HepG2 (cell line): ENCODE results near the gene EPDR1. TPM values are rescaled to one million over a fixed set of nuclear protein-coding genes. Genes with fewer than 3 reads are reported as not detected.
A peak's percentile ranks its signal among the peaks of the same experiment; 100 is the strongest.

ENCODE experiments used
- ATAC-seq: fragments of 200-7000 bp; cut with Tn5 transposase; 3 replicates; pipeline ENCODE4 v1.9.1; 2020; ENCODE audit warnings: mild to moderate bottlenecking, moderate library complexity
- BruUV-seq: library from RNA; stranded (reverse); fragments of 400-500 nt; replicated peaks from 2 replicates; lab custom pipeline; 2021; lab: Mats Ljungman, UMichigan
- CTCF ChIA-PET: fragments of 300-600 bp; formaldehyde crosslinking; extraction: SDS; loops from one replicate; lab custom pipeline; 2021; ENCODE audit warnings: low total read pairs, inconsistent platforms, low intra/inter-chr PET ratio; lab: Yijun Ruan, JAX
- POLR2A ChIA-PET: fragments of 350-600 bp; sonication (Branson Sonifier 250); formaldehyde crosslinking; loops from one replicate; lab custom pipeline; 2020; ENCODE audit warnings: antibody characterized with exemption, inconsistent platforms; lab: Yijun Ruan, JAX
- DNase-seq: peaks from one replicate; pipeline ENCODE4 v3.0.0-alpha.2; 2015; ENCODE audit warnings: low spot score
- FAIRE-seq: peaks from 3 replicates; lab custom pipeline; 2011; peaks lifted over from hg19 to GRCh38; lab: Jason Lieb, UNC
- H2AFZ ChIP-seq: one replicate; pipeline ENCODE4 v1.6.1; 2011; ENCODE audit warnings: low read length, inconsistent platforms
- H3K27ac ChIP-seq: fragments of 300-600 bp; 3 replicates; pipeline ENCODE4 v1.8.0; 2011; ENCODE audit warnings: mixed run types, mild to moderate bottlenecking, mixed read lengths, low read length, inconsistent platforms; ENCODE audit not compliant: insufficient read depth; ENCODE audit errors: extremely low read length
- H3K27me3 ChIP-seq, 2 experiments: fragments of 200-600 bp in 1 of 2; 2 replicates in 1 of 2; 3 replicates in 1 of 2; pipeline versions ENCODE4 v1.6.0 to v1.8.0; 2011; ENCODE audit warnings: low read length in 2 of 2, mild to moderate bottlenecking in 2 of 2, moderate library complexity in 2 of 2, inconsistent platforms in 1 of 2; ENCODE audit not compliant: insufficient read depth in 2 of 2, control insufficient read depth in 1 of 2
- H3K36me3 ChIP-seq, 2 experiments: fragments of 200-600 bp in 1 of 2; replicated peaks in 1 of 2; 2 replicates in 1 of 2; 3 replicates in 1 of 2; pipeline versions ENCODE4 v1.5.1 to v1.8.0; 2011; ENCODE audit warnings: low read length in 2 of 2, inconsistent platforms in 1 of 2; ENCODE audit not compliant: insufficient read depth in 2 of 2, control insufficient read depth in 1 of 2
- H3K4me1 ChIP-seq: 2 replicates; pipeline ENCODE4 v1.5.1; 2012; ENCODE audit warnings: low read length, inconsistent platforms; ENCODE audit not compliant: insufficient read depth
- H3K4me2 ChIP-seq: 2 replicates; pipeline ENCODE4 v1.6.0; 2011; ENCODE audit warnings: low read depth, low read length, inconsistent platforms
- H3K4me3 ChIP-seq, 3 experiments: fragments of 200-600 bp in 1 of 3; sonication (generic), shearing (Covaris generic) in 1 of 3; replicated peaks in 1 of 3; 2 replicates each; pipeline ENCODE4 v1.5.1; 2011 to 2016; ENCODE audit warnings: low read length in 3 of 3, inconsistent platforms in 2 of 3, low read depth in 2 of 3, mild to moderate bottlenecking in 2 of 3, control low read depth in 1 of 3, mixed read lengths in 1 of 3; ENCODE audit not compliant: insufficient read depth in 1 of 3
- H3K79me2 ChIP-seq: one replicate; pipeline ENCODE4 v1.6.1; 2011; ENCODE audit warnings: low read length, inconsistent platforms; ENCODE audit not compliant: insufficient read depth
- H3K9ac ChIP-seq: 2 replicates; pipeline ENCODE4 v1.6.0; 2011; ENCODE audit warnings: mild to moderate bottlenecking, low read depth, low read length, inconsistent platforms; ENCODE audit not compliant: insufficient read depth
- H3K9me3 ChIP-seq: 2 replicates; pipeline ENCODE4 v1.5.1; 2012; ENCODE audit warnings: mild to moderate bottlenecking, low read length
- H4K20me1 ChIP-seq: 2 replicates; pipeline ENCODE4 v1.6.0; 2011; ENCODE audit warnings: inconsistent platforms, mild to moderate bottlenecking, low read length, moderate library complexity; ENCODE audit not compliant: insufficient read depth
- EP300 ChIP-seq, 3 experiments: sonication (generic) in 1 of 3; formaldehyde crosslinking in 1 of 3; IDR thresholded peaks; 2 replicates each; pipeline versions ENCODE4 v1.5.1 to v1.6.1; 2011 to 2020; ENCODE audit warnings: low read depth in 2 of 3, low read length in 2 of 3, borderline replicate concordance in 1 of 3, improper control_type of control experiment in 1 of 3, mild to moderate bottlenecking in 1 of 3, missing genetic modification reagents in 1 of 3, moderate library complexity in 1 of 3
- FOSL2 ChIP-seq: sonication (generic); formaldehyde crosslinking; IDR thresholded peaks from 2 replicates; pipeline ENCODE4 v1.4.0; 2020; ENCODE audit warnings: missing genetic modification reagents
- FOXA1 ChIP-seq, 2 experiments: fragments of 450-650 bp in 1 of 2; sonication (generic) in 1 of 2; formaldehyde crosslinking in 1 of 2; IDR thresholded peaks; 2 replicates each; pipeline versions ENCODE4 v1.4.0 to v1.6.1; 2016 to 2020; ENCODE audit warnings: missing genetic modification reagents in 1 of 2
- FOXA3 ChIP-seq: IDR thresholded peaks from 2 replicates; pipeline ENCODE4 v1.6.1; 2016; ENCODE audit warnings: missing genetic modification reagents, missing compliant biosample characterization
- FOXK2 ChIP-seq: fragments of 450-650 bp; IDR thresholded peaks from 2 replicates; pipeline ENCODE4 v1.6.1; 2016
- MXI1 ChIP-seq: IDR thresholded peaks from 3 replicates; pipeline ENCODE4 v1.6.1; 2012; ENCODE audit warnings: low read depth, low read length, inconsistent platforms, borderline replicate concordance
- NFYB ChIP-seq: sonication (generic); formaldehyde crosslinking; IDR thresholded peaks from 2 replicates; pipeline ENCODE4 v1.4.0; 2020; ENCODE audit warnings: missing genetic modification reagents
- RFX1 ChIP-seq: fragments of 450-650 bp; IDR thresholded peaks from 2 replicates; pipeline ENCODE4 v1.6.1; 2017
- SAP130 ChIP-seq: IDR thresholded peaks from 2 replicates; pipeline ENCODE4 v1.6.1; 2016; ENCODE audit warnings: low read depth
- SMAD9 ChIP-seq: sonication (generic); formaldehyde crosslinking; IDR thresholded peaks from 2 replicates; pipeline ENCODE4 v1.5.1; 2020; ENCODE audit warnings: mild to moderate bottlenecking, missing genetic modification reagents
- SOX13 ChIP-seq, 3 experiments: fragments of 450-650 bp in 1 of 3; sonication (generic) in 1 of 3; formaldehyde crosslinking in 1 of 3; IDR thresholded peaks in 2 of 3; conservative IDR thresholded peaks in 1 of 3; 2 replicates each; pipeline versions ENCODE4 v1.5.0 to v1.6.1; 2016 to 2020; ENCODE audit warnings: antibody characterized with exemption in 1 of 3, mild to moderate bottlenecking in 1 of 3, missing compliant biosample characterization in 1 of 3, missing genetic modification reagents in 1 of 3, moderate library complexity in 1 of 3
- TARDBP ChIP-seq: sonication (generic); formaldehyde crosslinking; IDR thresholded peaks from 2 replicates; pipeline ENCODE4 v1.8.0; 2022; ENCODE audit warnings: mild to moderate bottlenecking, missing genetic modification reagents
- ZNF3 ChIP-seq: IDR thresholded peaks from 2 replicates; pipeline ENCODE4 v1.7.0; 2017; ENCODE audit warnings: inconsistent platforms
- ZNF430 ChIP-seq: sonication (generic); formaldehyde crosslinking; IDR thresholded peaks from 2 replicates; pipeline ENCODE4 v1.9.0; 2021; ENCODE audit warnings: mild to moderate bottlenecking, missing genetic modification reagents
- WGBS: methylation state at CpG from one replicate; pipeline ENCODE4 v1.1.6; 2017; ENCODE audit warnings: low lambda C conversion rate; 5-methylcytosine and 5-hydroxymethylcytosine counted together
- in situ Hi-C: cut with HindIII; loops from 2 replicates; pipeline ENCODE4 v1.10.0; 2017; ENCODE audit warnings: low pct_unique_long_range_greater_than_20kb; ENCODE audit not compliant: extremely low pct_ligation_motif_present
- intact Hi-C: fragments of 100-400 bp; cut with micrococcal nuclease; formaldehyde crosslinking; loops from one replicate; pipeline ENCODE4 v1.10.0; 2022; ENCODE audit not compliant: unreplicated experiment
- polyA plus RNA-seq, 8 experiments: library from polyadenylated mRNA; depleted of rRNA in 3 of 8; stranded (reverse) in 7 of 8; unstranded in 1 of 8; fragments of >200 nt; fragmentation: Illumina TruSeq in 4 of 8; extraction: Trizol in 4 of 8; gene quantifications; 2 replicates each; pipeline versions ENCODE4 v1.2.1 to v1.2.3, GENCODE V29; 2011 to 2016; ENCODE audit warnings: low read depth in 4 of 8, missing spikeins in 1 of 8, mixed read lengths in 1 of 8; ENCODE audit not compliant: insufficient read depth in 1 of 8
- total RNA-seq, 5 experiments: library from RNA; depleted of rRNA; stranded (reverse); fragments of >200 nt; fragmentation: Illumina TruSeq; extraction: Trizol; gene quantifications; 2 replicates each; pipeline ENCODE4 v1.2.3, GENCODE V29; 2016; ENCODE audit warnings: low read depth in 1 of 5
- TF ChIP-seq, protein P1 (sequence below): sonication (generic); formaldehyde crosslinking; IDR thresholded peaks from 2 replicates; pipeline ENCODE4 v1.4.0; 2020; ENCODE audit warnings: missing genetic modification reagents, borderline replicate concordance
- TF ChIP-seq, protein P2 (sequence below): IDR thresholded peaks from 2 replicates; pipeline ENCODE4 v1.6.1; 2016; ENCODE audit warnings: mild to moderate bottlenecking, missing biosample characterization, missing genetic modification reagents
- TF ChIP-seq, protein P3 (sequence below): IDR thresholded peaks from 2 replicates; pipeline ENCODE4 v1.4.0; 2020; ENCODE audit warnings: mild to moderate bottlenecking, missing genetic modification reagents

The EPDR1 gene
- total and polyA plus RNA-seq, 2 of the 13 experiments (the other 11 are each of a cell fraction or from before 2014, with no cell fraction given), result 38.3 to 50.2 TPM

DNA sequence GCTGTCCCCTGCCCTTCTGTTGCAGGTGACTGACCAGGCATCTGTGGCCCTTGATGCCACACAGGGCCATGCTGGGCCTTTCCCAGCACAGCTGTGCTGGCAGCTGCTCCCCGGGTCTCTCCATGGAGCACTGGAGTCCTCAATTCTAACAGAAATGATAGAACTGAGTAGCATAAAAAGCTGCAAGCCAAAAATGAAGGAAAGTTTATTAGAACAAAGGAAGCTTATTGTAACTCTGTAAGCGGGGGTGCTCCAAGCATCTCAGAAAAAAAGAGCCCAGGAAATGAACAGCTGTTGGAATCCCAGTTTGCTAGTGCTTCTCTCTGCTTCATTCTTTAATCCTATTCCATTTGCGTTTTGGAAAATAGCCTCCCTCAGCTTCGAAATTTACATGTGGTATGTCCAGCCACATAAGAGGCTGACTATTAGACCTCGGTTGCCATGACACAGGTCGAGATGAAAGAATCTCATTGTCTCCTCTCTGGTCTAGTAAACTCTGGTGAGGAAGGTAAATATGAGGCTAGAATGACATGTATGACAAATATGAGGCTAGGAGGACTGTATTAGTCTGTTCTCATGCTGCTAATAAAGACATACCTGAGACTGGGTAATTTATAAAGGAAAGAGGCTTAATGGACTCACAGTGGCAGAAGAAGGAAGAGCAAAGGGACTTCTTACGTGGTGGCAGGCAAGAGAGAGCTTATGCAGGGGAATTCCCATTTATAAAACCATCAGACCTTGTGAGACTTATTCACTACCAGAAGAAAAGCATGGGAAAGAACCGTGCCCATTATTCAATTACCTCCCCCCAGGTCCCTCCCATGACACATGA is 23.7 kb downstream of the EPDR1 start:
- no peak for FAIRE-seq
- H3K27ac ChIP-seq, result peak overlapping the region; percentile 99
- H3K4me2 ChIP-seq, result peak overlapping the region; percentile 64
- H3K36me3 ChIP-seq, result peaks cover 0 to 5% of the 10 kb centered on the region in 2 experiments; a peak in 4 of 5 replicates
- peak overlapping the region; percentile 82 for H3K9ac ChIP-seq
- in situ Hi-C loops (no loop called here), intact Hi-C loops (loop anchor here (1.0 kb wide), 2 partner anchors 27 to 234 kb away; partner anchors contain the start of gene STARD3NL)
- peaks cover 71% of the 10 kb centered on the region for H3K4me1 ChIP-seq
- peaks cover 54% of the 10 kb centered on the region for H3K79me2 ChIP-seq
- H3K4me3 ChIP-seq, result peak overlapping the region in 1 of 3 experiments; percentile 38; a peak in 2 of 6 replicates
- no peaks in the 10 kb centered on the region for H3K27me3 ChIP-seq
- no peak overlapping the region for H2AFZ ChIP-seq
- ATAC-seq, result peak; percentile 25
- peak; percentile 92 for DNase-seq
- BruUV-seq, result no TSS peak
- no peaks in the 10 kb centered on the region for H4K20me1 ChIP-seq
- H3K9me3 ChIP-seq, result no peaks in the 10 kb centered on the region
- CTCF ChIA-PET, result no interaction called here
- POLR2A ChIA-PET, result interaction anchor here (1.1 to 4.7 kb wide), 4 partner anchors 24 to 973 kb away, joined by 3 to 68 read pairs (median 26); partner anchors contain the start of genes EPDR1, SFRP4 and STARD3NL
- 53% methylated on average over 8 of the region's 8 CpGs for WGBS
- TF ChIP-seq FOXK2 (0 out of 2 replicates have a peak, but pooled peaks have one; percentile 11), SMAD9 (CRISPR knock-in tag) (no peak), ZNF3 (CRISPR knock-in tag) (peak; percentile 98), MXI1 (peak; percentile 24; the same call in 1 of the 3 replicates), SAP130 (peak; percentile 33; the same call in 1 of the 2 replicates), FOXA3 (peak; percentile 66), ZNF430 (CRISPR knock-in tag) (no peak), SOX13 (IDR thresholded peaks at IDR 0.05) (no peak), SOX13 (CRISPR knock-in tag; conservative IDR thresholded peaks at IDR 0.05 in 1 of 2, IDR thresholded peaks at IDR 0.05 in 1 of 2) (peak in 1 of 2 experiments; percentile 65; a peak in 2 of 4 replicates), FOSL2 (0 out of 2 replicates have a peak, but pooled peaks have one; percentile 17), TARDBP (CRISPR knock-in tag) (0 out of 2 replicates have a peak, but pooled peaks have one; percentile 27), EP300 (IDR thresholded peaks at IDR 0.05; ENCODE audit: low read depth in 2 of 2, low read length in 2 of 2) (peak in 1 of 2 experiments; percentile 18; a peak in 1 of 4 replicates), EP300 (CRISPR knock-in tag; IDR thresholded peaks at IDR 0.05; ENCODE audit: borderline replicate concordance) (no peak), RFX1 (peak; percentile 71), NFYB (CRISPR knock-in tag) (no peak), FOXA1 (IDR thresholded peaks at IDR 0.05) (no peak), FOXA1 (CRISPR knock-in tag; IDR thresholded peaks at IDR 0.05) (peak; percentile 66)
- TF ChIP-seq, protein P1, sequence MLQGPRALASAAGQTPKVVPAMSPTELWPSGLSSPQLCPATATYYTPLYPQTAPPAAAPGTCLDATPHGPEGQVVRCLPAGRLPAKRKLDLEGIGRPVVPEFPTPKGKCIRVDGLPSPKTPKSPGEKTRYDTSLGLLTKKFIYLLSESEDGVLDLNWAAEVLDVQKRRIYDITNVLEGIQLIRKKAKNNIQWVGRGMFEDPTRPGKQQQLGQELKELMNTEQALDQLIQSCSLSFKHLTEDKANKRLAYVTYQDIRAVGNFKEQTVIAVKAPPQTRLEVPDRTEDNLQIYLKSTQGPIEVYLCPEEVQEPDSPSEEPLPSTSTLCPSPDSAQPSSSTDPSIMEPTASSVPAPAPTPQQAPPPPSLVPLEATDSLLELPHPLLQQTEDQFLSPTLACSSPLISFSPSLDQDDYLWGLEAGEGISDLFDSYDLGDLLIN (CRISPR knock-in tag), result no peak
- TF ChIP-seq, protein P2, sequence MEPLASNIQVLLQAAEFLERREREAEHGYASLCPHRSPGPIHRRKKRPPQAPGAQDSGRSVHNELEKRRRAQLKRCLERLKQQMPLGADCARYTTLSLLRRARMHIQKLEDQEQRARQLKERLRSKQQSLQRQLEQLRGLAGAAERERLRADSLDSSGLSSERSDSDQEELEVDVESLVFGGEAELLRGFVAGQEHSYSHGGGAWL, result no peak
- TF ChIP-seq, protein P3, sequence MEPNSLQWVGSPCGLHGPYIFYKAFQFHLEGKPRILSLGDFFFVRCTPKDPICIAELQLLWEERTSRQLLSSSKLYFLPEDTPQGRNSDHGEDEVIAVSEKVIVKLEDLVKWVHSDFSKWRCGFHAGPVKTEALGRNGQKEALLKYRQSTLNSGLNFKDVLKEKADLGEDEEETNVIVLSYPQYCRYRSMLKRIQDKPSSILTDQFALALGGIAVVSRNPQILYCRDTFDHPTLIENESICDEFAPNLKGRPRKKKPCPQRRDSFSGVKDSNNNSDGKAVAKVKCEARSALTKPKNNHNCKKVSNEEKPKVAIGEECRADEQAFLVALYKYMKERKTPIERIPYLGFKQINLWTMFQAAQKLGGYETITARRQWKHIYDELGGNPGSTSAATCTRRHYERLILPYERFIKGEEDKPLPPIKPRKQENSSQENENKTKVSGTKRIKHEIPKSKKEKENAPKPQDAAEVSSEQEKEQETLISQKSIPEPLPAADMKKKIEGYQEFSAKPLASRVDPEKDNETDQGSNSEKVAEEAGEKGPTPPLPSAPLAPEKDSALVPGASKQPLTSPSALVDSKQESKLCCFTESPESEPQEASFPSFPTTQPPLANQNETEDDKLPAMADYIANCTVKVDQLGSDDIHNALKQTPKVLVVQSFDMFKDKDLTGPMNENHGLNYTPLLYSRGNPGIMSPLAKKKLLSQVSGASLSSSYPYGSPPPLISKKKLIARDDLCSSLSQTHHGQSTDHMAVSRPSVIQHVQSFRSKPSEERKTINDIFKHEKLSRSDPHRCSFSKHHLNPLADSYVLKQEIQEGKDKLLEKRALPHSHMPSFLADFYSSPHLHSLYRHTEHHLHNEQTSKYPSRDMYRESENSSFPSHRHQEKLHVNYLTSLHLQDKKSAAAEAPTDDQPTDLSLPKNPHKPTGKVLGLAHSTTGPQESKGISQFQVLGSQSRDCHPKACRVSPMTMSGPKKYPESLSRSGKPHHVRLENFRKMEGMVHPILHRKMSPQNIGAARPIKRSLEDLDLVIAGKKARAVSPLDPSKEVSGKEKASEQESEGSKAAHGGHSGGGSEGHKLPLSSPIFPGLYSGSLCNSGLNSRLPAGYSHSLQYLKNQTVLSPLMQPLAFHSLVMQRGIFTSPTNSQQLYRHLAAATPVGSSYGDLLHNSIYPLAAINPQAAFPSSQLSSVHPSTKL, result peak; percentile 23
